Fibroblast of skin of back (primary cell): ENCODE results near the gene EIF1B.

Experiments
- DNase-seq: peaks from one replicate; pipeline ENCODE4 v3.0.0-alpha.2; 2013

The EIF1B gene

GRCh38 chr3:40309925-40310695 is 603 bp downstream of the EIF1B start:
- peak; percentile 48 for DNase-seq

DNA sequence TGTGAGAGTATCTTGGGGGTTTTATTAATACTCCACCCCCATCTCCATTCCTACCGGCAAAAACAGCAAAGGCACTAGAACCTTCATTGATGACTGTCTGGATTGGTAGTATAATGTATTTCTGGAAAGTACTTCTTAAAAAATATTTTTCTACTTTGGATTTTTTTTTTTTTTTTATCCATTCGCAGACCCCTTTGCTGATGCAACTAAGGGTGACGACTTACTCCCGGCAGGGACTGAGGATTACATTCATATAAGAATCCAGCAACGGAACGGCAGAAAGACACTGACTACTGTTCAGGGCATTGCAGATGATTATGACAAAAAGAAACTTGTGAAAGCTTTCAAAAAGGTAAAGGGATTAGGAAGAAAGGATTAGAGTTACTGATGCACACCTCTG is 1.2 kb downstream of the EIF1B start:
- peak; percentile 45 for DNase-seq

DNA sequence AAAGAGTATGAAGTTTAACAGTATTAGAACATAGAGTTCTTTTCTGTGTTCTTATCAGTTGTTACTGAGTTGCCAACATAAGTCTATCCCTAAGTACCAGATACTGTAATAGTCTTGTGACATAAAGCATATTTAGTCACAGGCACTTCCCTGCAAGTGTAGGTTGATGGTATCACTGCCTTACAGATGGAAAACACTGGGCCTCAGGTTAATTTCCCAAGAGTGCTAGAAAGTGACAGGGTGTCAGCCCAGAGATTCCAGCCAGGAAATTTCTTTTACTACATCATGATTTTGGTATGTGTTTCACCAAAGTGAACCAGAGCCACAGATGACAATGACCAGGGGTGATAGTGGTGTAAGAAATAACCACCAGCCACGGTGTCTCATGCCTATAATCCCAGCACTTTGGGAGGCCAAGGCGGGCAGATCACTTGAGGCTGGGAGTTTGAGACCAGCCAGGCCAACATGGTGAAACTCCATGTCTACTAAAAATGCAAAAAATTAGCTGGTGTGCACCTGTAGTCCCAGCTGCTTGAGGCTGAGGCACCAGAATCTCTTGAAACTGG is 3.2 kb downstream of the EIF1B start:
- peak; percentile 22 for DNase-seq

GRCh38 chr3:40313975-40314860 is 4.7 kb downstream of the EIF1B start:
- peak; percentile 29 for DNase-seq

GRCh38 chr3:40317061-40317855 is 7.8 kb downstream of the EIF1B start:
- DNase-seq, result peak; percentile 61

GRCh38 chr3:40321818-40322217 is 12.3 kb downstream of the EIF1B start:
- no peak for DNase-seq

GRCh38 chr3:40323946-40324345 is 14.4 kb downstream of the EIF1B start:
- DNase-seq, result no peak

DNA sequence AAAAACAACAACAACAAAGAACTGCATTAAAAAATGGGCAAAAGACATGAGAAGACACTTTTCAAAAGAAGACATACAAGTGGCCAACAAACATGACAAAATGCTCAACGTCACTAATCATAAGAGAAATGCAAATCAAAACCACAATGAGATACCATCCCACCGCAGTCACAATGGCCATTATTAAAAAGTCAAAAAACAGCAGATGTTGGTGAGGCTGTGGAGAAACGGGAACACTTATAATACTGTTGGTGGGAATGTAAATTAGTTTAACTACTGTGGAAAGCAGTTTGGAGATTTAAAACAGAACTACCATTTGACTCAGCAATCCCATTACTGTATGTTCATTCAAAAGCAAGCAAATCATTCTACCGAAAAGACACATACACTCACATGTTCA is 15.1 kb downstream of the EIF1B start:
- no peak for DNase-seq

GRCh38 chr3:40325465-40325864 is 16.0 kb downstream of the EIF1B start:
- DNase-seq, result no peak

GRCh38 chr3:40328374-40328773 is 18.9 kb downstream of the EIF1B start:
- no peak for DNase-seq

GRCh38 chr3:40329071-40329470 is 19.6 kb downstream of the EIF1B start:
- no peak for DNase-seq

DNA sequence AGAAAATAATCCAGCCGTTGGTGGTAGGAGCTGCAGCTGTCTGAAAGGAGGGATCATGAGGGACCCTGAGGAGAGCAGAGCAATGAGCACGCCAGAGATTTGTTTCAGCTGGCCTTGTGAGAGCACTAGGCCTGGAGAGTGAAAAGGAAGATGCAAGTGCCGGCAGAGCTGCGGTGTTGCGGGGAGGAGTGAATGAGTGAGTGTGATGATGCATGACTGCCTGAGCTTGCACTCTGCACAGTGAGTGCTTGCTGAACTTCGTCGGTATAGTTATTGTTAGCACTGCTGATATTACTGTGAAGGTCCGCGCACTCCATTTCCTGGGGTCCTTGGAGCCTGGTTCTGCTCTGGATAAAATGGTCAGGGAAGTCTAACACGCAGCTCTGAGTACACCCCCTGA is 23.2 kb downstream of the EIF1B start:
- no peak for DNase-seq

DNA sequence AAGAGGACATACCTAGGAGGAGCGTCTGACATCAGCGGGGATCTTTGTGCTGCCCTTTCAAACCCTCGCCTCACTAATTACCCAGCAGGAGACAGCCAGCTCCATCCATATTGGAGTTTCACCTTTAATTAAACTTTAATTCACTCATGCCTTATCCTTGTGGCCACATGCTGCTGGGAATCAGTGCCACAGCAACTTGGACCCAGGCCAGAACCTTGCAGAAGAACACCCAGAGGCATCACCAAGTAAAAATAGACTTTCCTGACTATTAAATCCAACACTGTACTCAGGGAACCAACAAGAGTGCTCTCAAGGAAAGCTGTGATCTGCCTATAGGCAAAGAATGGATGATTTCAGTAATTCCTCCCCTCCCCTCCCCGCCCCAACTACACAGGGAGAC is 23.9 kb downstream of the EIF1B start:
- DNase-seq, result no peak

GRCh38 chr3:40333852-40334251 is 24.3 kb downstream of the EIF1B start:
- DNase-seq, result no peak

DNA sequence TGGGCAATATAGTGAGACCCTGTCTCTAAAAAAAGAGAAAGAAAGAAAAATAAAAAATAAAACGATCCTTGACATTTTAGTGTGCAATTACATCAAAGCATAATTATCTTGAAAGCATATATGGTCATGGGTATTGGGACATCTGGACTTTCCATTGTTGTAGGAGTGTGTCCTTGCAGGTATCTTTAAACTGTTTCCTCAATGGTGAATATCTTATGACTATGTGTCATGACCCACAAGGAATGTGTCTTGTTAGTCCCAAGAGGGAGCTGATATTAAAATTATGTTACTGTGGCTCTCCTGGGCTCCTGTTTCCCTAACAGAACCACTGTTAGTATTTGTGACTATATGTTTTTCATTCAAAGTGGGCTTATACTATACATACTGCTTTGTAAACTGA is 26.6 kb downstream of the EIF1B start:
- DNase-seq, result no peak

DNA sequence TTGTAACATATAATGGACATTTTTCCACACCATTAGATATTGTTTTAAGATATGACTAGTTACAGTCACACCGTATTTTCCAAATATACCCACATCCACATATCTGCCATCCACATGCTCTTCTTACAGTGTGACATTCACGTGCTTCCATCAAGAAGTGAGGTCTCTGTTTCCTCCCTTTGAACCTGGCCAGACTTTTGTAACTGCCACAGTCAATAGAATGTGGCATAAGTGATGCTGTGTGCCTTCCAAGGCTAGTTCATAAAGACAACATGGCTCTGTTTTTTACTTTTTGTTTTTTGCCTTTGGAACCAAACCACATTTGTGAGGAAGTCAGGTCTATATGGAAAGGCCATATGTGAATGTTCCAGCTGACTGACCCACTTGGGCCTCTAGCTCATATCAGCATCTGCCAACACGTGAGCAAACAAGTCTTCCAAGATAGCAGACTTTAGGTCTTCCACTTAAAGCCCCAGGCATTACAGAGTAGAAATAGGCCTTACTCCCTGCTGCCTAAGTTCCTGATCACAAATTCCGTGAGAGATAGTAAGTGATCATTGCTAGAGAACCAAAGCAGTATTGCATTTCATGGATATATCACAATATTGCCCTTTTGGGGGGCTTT is 27.1 kb downstream of the EIF1B start:
- no peak for DNase-seq

DNA sequence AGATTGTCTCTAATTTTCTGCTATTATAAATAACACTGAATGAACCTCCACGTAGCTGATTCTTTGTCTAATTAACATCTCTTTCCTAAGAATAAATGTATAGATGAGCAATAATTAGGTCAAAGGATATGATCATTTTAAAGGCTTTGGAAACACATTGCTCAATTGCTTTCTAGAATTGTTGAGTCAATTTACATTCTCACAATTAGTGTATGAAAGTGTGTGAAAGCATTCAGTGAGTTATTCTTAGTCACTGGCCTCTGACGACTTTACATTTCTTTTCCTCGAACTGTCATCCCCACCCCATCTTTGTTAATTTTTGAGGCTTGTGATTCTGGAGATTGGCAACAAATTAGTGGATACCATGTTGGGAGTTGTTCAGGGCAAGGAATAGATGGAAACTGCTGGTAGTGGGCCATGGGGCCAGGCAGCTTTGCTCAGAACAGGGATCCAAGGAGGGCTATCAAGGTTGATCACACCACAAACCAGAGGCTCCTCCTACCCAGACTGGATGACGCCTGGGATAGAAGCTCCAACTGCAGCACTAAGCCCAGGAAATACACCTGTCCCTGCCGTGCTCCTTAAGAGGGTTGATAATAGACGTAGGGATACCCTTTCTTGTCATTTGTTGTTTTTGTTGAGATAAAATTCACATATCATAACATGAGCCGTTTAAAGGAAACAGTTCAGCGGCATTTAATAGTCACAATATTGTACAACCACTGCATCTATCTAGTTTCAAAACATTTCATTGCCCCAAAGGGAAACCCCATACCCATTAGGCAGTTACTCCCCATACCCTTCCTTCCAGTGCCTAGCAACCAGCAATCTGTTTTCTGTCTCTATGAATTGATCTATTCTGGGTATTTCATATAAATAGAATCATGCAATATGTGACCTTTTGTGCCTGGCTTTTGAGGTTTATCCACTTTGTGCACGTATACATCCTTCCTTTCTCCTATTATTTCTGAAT is 27.9 kb downstream of the EIF1B start:
- DNase-seq, result no peak

DNA sequence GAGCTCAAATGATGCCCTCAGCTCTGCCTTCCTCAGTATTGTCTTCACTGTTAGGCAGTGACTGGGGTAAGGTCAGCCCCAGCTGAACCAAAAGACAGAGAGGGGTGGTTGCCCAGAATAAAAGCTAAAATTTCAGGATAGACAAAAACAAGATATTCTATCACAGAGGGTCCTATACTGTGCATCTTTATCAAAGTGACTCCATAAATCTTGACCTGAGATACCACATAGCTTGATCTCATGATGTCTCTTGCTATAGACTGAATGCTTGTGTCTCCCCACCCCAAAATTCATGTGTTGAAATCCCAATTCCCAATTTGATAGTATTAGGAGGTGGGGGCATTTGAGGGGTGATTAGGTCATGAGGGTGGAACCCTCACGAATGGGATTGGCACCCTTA is 30.4 kb downstream of the EIF1B start:
- no peak for DNase-seq

DNA sequence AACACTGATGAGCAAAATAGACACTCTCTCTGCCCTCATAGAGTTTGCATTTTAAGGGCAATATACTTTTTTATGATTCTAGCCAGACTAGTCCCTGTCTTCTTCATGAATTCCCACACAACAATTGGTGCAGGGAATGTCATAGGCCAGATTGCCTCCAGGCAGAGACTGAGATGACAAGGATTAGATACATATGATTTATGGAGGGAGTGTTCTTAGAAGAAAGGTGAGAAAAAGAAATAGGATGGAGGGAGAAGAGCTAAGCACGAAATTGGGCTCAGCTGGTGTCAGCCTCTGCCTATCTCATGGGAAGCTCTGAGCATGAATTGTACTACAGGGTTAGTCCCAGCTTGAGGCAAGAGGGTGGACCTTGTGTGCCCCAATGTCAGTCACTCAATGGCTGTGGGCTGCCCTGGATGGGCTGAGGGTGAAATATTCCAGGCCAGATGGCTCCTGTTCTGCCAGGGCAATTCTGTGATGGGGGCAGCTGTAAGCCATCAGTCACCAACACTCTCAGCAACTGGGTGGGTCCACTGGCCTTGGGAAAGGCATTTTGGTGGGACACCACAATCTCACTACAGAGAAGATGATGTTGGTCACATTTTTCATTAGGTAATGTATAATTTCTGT is 31.1 kb downstream of the EIF1B start:
- DNase-seq, result no peak

DNA sequence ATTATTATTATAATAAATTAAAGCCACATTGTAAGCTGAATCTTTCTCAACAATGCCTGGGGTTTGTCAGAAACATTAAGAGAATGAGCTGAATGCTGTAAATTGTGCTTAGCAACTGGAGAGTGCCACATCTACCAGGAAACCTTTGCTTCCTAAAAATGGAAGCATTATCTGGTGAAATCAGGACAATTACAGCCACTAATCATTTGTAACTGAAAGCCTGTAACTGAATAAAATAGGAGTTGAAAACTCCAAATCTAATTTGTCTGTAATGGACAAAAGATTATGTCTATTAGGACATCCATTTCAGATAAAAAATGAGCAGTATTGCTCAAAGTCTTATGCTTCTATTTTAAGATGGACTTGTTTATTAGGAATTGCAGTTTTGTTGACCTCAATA is 32.2 kb downstream of the EIF1B start:
- no peak for DNase-seq

DNA sequence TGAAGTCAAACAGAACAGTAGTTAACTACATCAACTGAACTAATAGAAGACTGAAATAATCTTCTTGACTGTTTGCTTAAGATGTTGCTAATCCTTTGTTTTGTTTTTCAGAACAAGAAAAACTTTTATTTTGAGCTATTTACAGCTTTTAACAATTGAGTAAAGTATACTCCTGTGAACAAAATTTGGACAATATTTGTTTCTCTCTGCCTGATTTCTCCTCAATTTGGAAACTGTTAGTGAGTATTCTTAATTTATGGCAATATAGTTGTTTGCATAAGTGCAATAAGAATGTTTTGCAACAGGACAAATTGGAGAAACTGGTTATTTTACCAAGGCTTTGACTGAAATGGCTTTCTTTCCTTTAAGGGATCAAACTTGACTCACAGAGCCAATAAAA is 41.0 kb downstream of the EIF1B start:
- no peak for DNase-seq
